T-helper 2 cell treated with Interferon-gamma antibody and Interleukin-4, amounts not matched to agents 100 ng/mL and 5 ng/mL, for 36 hours (primary cell): ENCODE results near the gene CDC42BPB. TPM values are rescaled to one million over a fixed set of nuclear protein-coding genes. Genes with fewer than 3 reads are reported as not detected.

Experiments
- intact Hi-C: fragments of 100-400 bp; cut with micrococcal nuclease; formaldehyde crosslinking; loops from one replicate; pipeline ENCODE4 v1.15.1; 2023
- total RNA-seq: library from RNA; stranded (reverse); gene quantifications from 2 replicates; pipeline ENCODE4 v1.2.3, GENCODE V29; 2022

Gene CDC42BPB
- total RNA-seq, 1 donor from 2014 or later = 0.82 TPM

DNA sequence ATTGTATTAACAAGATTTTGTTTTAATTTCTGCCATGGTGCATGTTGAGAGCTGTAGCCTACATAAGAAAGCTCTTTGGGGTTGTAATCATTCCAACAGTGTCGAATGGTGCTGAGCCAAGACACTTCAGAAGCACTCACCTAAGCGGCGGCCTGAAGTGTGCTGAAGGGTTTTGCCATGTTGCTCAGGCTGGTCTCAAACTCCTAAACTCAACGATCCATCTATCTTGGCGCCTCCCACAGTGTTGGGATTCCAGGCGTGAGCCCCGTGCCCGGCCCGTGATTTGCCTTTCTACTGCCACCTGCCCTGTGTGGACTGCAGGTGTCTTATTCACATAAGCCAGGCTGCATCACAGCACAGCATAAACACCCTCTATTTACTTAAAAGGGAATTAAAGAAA lies 86.0 kb downstream of the CDC42BPB start:
- intact Hi-C loops = no loop called here

DNA sequence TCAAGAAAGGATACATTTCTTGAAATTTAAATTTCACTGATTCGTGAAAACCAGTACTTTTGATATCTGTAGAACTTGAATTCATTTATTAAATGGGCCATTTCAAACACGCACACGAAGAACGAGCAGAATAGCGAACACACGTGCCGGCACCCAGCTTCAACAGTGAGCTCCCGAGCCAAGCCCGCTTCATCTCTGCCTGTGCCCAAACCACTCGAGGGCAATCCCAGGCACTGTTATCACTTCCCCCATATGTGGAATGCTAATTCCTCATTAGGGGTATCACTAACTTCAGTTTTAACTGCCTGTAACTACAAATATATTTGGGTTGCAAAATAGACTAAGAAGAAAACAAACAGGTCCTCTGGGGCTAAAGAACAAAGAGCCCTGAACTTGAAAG lies 86.9 kb downstream of the CDC42BPB start:
- intact Hi-C loops = no loop called here

DNA sequence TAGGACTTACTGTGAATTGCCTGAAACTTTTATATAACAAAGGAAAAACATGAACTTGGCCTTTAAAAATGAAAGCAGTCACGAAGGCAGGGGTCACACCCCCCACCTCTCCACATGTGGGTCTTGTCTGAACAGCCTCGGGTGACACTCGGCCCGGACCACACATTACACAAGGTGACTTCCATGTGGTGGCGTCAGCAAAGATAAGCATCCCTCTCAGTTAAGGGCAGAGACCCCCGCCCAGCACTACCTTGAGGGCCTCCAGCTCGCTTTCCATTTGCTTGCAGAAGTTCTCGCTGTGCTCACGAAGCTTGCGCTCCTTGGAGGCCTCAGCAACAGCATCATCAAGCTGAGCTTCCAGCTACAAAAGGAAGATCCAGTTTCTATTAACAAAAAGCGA lies 87.4 kb downstream of the CDC42BPB start:
- intact Hi-C loops = no loop called here

DNA sequence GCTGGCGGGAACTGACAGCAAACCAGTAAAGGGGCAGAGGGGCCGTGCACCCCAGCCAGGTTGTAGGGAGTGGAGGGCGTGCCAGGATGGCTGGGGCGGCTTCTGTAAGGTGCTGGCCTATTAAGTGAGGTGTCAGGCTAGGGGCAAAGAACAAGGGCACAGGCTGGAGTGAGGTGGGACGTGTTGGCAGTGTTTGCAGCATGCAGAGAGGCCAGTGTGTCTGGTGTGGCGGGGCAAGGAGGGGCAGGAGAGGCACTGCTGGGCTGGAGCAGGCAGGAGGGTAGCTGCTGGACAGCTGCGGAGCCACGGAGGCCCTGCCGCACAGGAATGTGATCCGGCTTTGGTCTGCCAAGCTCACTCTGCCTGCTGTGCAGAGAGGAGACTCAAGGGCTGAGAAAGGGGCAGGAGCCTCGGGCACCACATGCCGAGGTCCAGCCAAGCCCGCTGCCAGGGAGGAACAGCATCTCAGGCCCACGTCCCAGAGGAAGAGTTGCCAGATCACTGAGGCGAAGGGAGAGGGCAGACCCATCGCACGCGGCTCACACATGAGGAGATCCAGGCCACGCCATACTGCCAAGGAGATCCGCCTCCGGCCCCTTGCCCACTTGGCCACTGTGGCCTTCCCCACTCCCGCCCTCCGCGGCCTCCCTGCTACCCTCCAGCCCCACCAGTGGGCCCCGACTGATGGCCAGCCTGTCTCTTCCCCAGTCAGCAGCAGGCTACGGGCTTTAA lies 88.1 kb downstream of the CDC42BPB start:
- intact Hi-C loops = no loop called here

DNA sequence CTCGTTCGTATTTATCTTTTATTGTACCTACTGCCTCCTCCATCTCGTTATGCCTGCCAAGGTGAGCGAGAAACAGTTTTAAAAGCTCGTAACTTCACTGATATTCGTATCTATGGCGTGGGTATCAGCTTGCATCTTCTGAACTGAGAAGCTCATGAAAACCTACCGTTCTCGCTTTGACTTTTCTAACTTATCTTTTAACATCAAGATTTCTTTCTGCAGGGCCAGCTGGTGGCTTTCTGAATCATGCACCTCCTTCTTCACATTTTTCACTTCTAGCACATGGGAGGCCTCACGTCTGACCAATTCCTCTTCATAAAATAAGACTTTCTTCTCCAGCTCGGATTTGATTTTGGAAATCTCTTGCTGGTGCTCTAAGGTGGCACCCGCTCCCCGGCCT lies 89.0 kb downstream of the CDC42BPB start:
- intact Hi-C loops = no loop called here

DNA sequence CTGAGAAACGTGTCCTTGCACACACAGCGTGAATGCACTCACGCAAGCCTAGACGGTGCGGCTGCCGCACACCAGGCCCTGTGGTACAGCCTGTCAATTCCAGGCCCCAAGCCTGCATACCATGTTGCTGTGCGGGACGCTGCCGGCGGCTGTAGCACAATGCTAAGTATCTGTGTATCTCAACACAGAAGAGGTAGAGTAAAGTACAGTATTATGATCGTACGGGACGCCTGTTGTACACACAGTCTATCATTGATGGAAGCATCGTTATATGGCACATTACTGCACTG lies 89.9 kb downstream of the CDC42BPB start:
- intact Hi-C loops = no loop called here

GRCh38 chr14:102966681-102967505 lies 90.5 kb downstream of the CDC42BPB start:
- intact Hi-C loops = no loop called here

- intact Hi-C loops = no loop called here
These were observed 91.2 kb downstream of the CDC42BPB start for GRCh38 chr14:102965971-102966655.

DNA sequence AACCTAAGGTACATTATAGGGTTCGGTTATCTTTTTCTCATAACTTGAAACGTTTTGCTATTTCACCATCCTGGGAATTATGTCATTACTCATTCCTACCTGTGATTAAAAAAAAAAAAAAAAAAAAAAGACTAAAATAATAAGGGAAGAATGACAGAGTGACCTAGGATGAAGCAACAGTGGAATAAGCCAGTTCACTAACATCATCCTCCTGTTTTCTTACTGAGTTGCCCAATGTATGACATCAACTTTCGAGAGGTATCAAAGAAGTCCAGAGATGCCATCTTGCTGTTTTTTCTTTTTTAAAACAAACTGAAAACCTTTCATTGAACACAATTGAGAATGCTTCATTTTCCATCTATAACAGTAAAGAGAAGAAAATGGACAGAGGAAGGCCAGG lies 92.1 kb downstream of the CDC42BPB start:
- intact Hi-C loops = no loop called here

GRCh38 chr14:102964152-102964730 lies 93.1 kb downstream of the CDC42BPB start:
- intact Hi-C loops = no loop called here

DNA sequence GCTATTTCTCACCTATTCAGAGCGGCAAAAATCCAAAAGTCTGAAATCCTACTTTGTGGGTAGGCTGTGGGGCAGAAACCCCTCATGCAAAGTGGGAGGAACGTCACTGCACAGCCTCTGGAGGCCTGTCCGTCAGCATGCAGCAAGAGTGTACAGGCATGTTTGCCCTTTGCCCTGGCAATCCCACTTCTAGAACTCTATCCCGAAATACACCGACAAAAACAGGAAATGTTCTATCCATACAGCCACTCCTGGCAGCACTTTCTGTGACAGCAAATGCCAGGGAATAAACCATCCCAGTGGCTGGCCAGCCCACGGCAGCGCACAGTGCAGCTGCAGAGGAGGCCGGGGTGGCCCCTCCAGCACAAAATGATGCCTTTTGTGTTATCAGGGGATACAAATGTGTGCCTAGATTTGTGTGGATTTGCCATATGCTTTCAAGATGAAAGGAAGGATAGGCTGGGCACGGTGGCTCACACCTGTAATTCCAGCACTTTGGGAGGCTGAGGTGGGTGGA lies 95.2 kb downstream of the CDC42BPB start:
- intact Hi-C loops = no loop called here

DNA sequence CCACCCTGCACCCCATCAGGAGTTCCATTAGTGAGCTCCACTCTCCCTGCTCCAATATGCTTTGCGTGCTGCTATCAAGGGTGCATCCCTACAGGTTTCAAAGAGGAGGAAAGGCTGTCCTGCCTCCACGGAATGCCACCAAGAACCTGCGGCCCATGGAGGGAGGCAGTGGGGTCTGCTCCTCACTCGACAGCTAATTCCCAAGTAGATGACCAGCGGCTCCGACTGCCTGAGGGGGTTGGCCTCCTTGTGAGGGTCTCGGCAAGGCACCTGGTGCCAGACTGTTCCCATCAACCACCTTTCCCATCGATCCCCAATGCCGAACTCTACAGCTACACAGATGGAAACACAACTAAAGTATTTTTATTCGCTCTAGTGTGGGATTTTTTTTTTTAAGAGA lies 98.9 kb downstream of the CDC42BPB start:
- intact Hi-C loops = no loop called here

DNA sequence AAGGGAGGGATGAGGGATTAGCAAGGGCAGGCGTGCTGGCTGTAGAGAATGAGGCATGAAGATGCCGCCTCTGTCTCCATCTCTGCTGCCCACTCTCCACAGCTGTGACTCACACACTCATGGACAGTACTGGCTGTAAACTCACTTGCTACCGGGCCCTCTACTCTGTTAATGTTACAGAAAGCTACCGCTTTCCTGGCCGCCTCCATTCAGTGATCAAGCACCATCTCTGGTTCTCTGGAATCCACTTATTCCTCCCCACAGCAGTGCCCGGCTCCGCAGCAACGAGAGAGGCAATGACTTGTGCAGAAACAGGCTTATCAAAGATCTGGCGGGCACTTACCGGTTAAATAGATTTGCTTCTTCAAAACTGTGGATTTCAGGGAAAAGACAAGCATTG lies 100.1 kb downstream of the CDC42BPB start:
- intact Hi-C loops = no loop called here

- intact Hi-C loops = no loop called here
These were observed 101.5 kb downstream of the CDC42BPB start for GRCh38 chr14:102955636-102956408.

DNA sequence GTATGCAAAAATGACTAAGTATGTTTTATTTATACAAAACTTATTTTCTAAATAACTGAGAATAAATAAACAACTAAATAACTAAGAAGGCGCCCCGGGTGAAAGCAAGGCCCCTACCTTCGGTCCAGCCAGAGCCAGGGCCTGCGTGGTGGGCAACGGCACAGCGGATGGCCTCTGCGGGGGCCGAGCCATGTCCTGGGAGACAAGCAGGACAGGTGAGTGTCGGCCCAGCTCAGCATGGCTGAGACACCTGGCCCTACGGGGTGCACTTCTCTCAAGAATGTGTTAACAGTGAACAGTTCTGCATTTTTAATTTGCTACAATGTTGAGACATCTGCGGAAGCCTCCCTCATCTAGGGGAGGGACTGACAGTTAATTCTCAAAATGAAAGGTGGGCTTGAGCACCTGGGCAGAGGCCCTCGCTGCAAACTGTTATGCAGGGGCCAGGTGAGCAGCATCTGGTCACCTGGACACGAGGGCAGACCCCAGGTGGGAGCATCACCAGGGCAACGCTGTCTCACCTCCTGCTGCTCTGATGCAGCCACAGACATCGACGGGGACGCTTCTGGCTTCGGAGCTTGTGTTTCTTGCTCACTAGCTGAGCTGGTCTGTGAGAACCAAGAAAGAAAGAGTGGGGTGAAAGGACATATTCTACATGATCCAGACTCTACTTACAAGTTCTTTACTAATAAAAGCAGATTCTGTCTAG lies 103.1 kb downstream of the CDC42BPB start:
- intact Hi-C loops = no loop called here

- intact Hi-C loops = no loop called here
These were observed 104.2 kb downstream of the CDC42BPB start for GRCh38 chr14:102953100-102953499.

DNA sequence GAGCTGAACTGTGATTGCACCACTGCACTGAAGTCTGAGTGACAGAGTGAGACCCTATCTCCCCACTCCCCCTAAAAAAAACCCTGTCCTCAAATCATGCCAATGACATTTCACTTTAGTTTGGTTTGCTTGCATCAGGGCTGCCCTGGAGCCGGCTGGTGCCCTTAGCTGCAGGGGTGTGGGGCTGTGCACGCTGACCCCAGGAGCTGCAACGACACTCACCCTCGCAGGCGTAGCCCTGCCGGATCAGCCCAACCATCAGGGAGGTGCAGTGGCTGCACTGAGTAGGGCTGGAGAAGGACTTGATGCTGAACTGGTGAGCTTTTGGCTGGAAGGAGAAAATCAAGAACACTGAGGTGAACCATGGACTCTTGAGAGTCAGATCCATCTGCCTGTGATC lies 105.1 kb downstream of the CDC42BPB start:
- intact Hi-C loops = no loop called here

GRCh38 chr14:102951799-102952198 lies 105.5 kb downstream of the CDC42BPB start:
- intact Hi-C loops = no loop called here

DNA sequence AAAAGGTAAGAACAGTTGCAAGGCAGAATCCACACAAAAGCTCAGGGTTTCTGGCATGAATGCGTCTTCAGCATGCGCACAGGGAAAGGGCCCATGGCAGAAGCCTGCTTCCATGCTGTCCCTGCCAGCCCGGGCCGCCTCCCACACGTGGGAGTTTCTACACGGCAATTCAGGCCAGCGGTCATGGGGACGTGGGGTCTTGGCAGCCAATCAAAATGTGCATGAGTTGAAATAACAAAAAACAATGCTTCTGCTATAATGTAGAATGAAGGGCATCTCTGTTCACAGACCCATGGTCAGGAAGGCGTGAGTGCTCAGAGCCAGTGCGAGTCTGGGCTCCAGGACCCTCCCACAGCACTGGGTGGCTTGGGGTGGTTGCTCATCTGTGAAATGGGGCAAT lies 106.3 kb downstream of the CDC42BPB start:
- intact Hi-C loops = no loop called here

DNA sequence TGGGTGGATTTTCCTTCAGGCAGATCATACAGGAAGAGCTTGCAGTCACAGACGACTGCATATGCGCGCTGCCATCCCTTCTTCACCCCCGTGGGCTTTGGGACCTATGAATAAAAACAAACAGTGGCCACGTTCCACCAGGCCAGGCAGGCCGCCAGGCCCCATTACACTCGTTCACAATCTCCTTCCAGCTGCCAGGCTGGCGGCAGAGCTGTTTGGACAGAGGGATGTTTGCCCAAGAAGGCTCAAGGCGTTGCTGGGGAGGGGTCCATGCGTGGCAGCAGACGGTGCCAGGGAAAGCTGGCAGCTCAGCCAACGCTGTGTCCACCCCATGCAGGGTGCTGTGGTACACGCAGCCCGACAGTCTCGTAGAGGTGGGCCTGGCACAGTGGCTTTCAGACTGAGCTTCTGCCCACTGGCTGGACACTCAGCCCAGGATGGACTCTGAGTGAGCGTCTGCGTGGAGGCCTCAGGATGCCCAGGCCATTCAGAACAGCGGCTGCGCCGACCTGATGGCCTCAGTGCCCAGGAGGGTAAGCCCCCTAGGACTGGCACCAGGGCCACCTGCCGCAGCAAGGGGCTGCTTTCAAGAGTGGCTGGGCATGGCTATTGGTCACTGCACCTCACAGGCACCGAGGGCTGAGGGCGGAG lies 107.4 kb downstream of the CDC42BPB start:
- intact Hi-C loops = no loop called here
